CD14-positive monocyte (primary cell): ENCODE measurements around the gene RGS7. TPM values are rescaled to one million over a fixed set of nuclear protein-coding genes. Genes with fewer than 3 reads are reported as not detected.

Source experiments
- DNase-seq, 3 donors: peaks; one replicate each; pipeline ENCODE4 v3.0.0-alpha.2; 2011 to 2022
- H2AFZ ChIP-seq: 2 replicates; pipeline ENCODE4 v1.6.0; 2012; ENCODE audit warnings: mild to moderate bottlenecking, low read depth, low read length, inconsistent platforms; ENCODE audit not compliant: insufficient read depth, poor library complexity, severe bottlenecking
- H3K27ac ChIP-seq, 2 donors: 1 replicate in 1 of 2; 2 replicates in 1 of 2; pipeline ENCODE4 v1.5.1; 2012 to 2013; ENCODE audit warnings: low read length in 2 of 2, control low read depth in 1 of 2, inconsistent platforms in 1 of 2, low read depth in 1 of 2, mild to moderate bottlenecking in 1 of 2
- H3K27me3 ChIP-seq, 2 donors: one replicate each; pipeline versions ENCODE4 v1.6.0 to v1.6.1; 2011 to 2013; ENCODE audit warnings: low read length in 2 of 2; ENCODE audit not compliant: control insufficient read depth in 2 of 2, insufficient read depth in 2 of 2
- H3K36me3 ChIP-seq, 2 donors: replicated peaks in 1 of 2; 1 replicate in 1 of 2; 2 replicates in 1 of 2; pipeline versions ENCODE4 v1.5.1 to v1.6.1; 2012 to 2013; ENCODE audit warnings: low read length in 2 of 2, control low read depth in 1 of 2, inconsistent platforms in 1 of 2, mild to moderate bottlenecking in 1 of 2; ENCODE audit not compliant: insufficient read depth in 2 of 2, control insufficient read depth in 1 of 2
- H3K4me1 ChIP-seq, 2 donors: 1 replicate in 1 of 2; 2 replicates in 1 of 2; pipeline versions ENCODE4 v1.5.1 to v1.6.1; 2012 to 2013; ENCODE audit warnings: low read length in 2 of 2, control low read depth in 1 of 2, inconsistent platforms in 1 of 2, mild to moderate bottlenecking in 1 of 2, moderate library complexity in 1 of 2; ENCODE audit not compliant: insufficient read depth in 2 of 2, control insufficient read depth in 1 of 2
- H3K4me2 ChIP-seq: replicated peaks from 2 replicates; pipeline ENCODE3; 2012; ENCODE audit warnings: low read length, moderate library complexity, mild to moderate bottlenecking; ENCODE audit not compliant: poor library complexity, severe bottlenecking; ENCODE audit errors: extremely low read depth
- H3K4me3 ChIP-seq, 3 experiments: fragments of 200-600 bp in 1 of 3; sonication (generic) in 1 of 3; replicated peaks in 1 of 3; 1 replicate in 2 of 3; 2 replicates in 1 of 3; pipeline ENCODE4 v1.5.1; 2011 to 2013; ENCODE audit warnings: low read length in 3 of 3, mild to moderate bottlenecking in 3 of 3, control low read depth in 2 of 3, low read depth in 2 of 3, inconsistent platforms in 1 of 3, moderate library complexity in 1 of 3
- H3K79me2 ChIP-seq: 2 replicates; pipeline ENCODE4 v1.6.0; 2012; ENCODE audit warnings: mild to moderate bottlenecking, control low read depth, inconsistent platforms, low read length, moderate library complexity; ENCODE audit not compliant: insufficient read depth
- H3K9ac ChIP-seq: 2 replicates; pipeline ENCODE4 v1.6.0; 2017; ENCODE audit warnings: low read length, mild to moderate bottlenecking; ENCODE audit not compliant: insufficient read depth, poor library complexity, severe bottlenecking
- H3K9me3 ChIP-seq, 2 donors: replicated peaks in 1 of 2; 1 replicate in 1 of 2; 2 replicates in 1 of 2; pipeline versions ENCODE4 v1.5.1 to v1.6.1; 2012 to 2013; ENCODE audit warnings: low read length in 2 of 2, control low read depth in 1 of 2; ENCODE audit not compliant: control insufficient read depth in 1 of 2, insufficient read depth in 1 of 2
- H4K20me1 ChIP-seq: 2 replicates; pipeline ENCODE4 v1.6.0; 2012; ENCODE audit warnings: mild to moderate bottlenecking, low read length, control low read depth, moderate library complexity; ENCODE audit not compliant: insufficient read depth
- H3K27ac Mint-ChIP-seq, 7 donors: one replicate each; pipeline ENCODE4 v1.8.0; 2020; ENCODE audit warnings: mild to moderate bottlenecking in 7 of 7, mixed read lengths in 7 of 7, moderate library complexity in 6 of 7, inconsistent platforms in 2 of 7
- H3K27me3 Mint-ChIP-seq, 3 donors: one replicate each; pipeline ENCODE4 v1.8.0; 2021 to 2022; ENCODE audit warnings: low read depth in 3 of 3, mild to moderate bottlenecking in 3 of 3, mixed read lengths in 3 of 3, moderate library complexity in 3 of 3, inconsistent platforms in 1 of 3
- H3K36me3 Mint-ChIP-seq, 2 donors: one replicate each; pipeline ENCODE4 v1.8.0; 2020; ENCODE audit warnings: mixed read lengths in 2 of 2, inconsistent platforms in 1 of 2, mild to moderate bottlenecking in 1 of 2
- H3K4me1 Mint-ChIP-seq: one replicate; pipeline ENCODE4 v1.8.0; 2020; ENCODE audit warnings: mild to moderate bottlenecking, mixed read lengths
- H3K4me3 Mint-ChIP-seq, 2 donors: one replicate each; pipeline ENCODE4 v1.8.0; 2020; ENCODE audit warnings: mild to moderate bottlenecking in 2 of 2, mixed read lengths in 2 of 2, moderate library complexity in 1 of 2
- H3K9me3 Mint-ChIP-seq, 7 donors: one replicate each; pipeline ENCODE4 v1.8.0; 2020 to 2022; ENCODE audit warnings: mixed read lengths in 7 of 7, mild to moderate bottlenecking in 6 of 7, moderate library complexity in 6 of 7, inconsistent platforms in 2 of 7
- WGBS: methylation state at CpG from one replicate; pipeline ENCODE4 v1.1.5; 2013; ENCODE audit warnings: missing lambda C conversion rate; ENCODE audit not compliant: insufficient coverage; 5-methylcytosine and 5-hydroxymethylcytosine counted together
- intact Hi-C, 2 donors: fragments of 100-400 bp; cut with micrococcal nuclease; formaldehyde crosslinking; loops; one replicate each; pipeline versions ENCODE4 v1.15.0 to v1.15.1; 2023
- polyA plus RNA-seq, 3 donors: library from polyadenylated mRNA; depleted of rRNA in 1 of 3; unstranded in 2 of 3; stranded (reverse) in 1 of 3; fragments of 300-500 nt in 2 of 3; fragments of >200 nt in 1 of 3; fragmentation: Illumina TruSeq in 2 of 3; gene quantifications; 1 replicate in 2 of 3; 2 replicates in 1 of 3; pipeline ENCODE4 v1.2.3, GENCODE V29; 2012 to 2021
- TF ChIP-seq, protein P1 (sequence below): fragments of 200-600 bp; IDR thresholded peaks from one replicate; pipeline ENCODE4 v1.8.0; 2022; ENCODE audit warnings: antibody characterized with exemption, mild to moderate bottlenecking

RGS7 gene
- polyA plus RNA-seq, 3 donors: not detected

- Histone ChIP-seq H4K20me1 (no peaks in the 10 kb centered on the region), H3K9me3 (peaks cover 20 to 35% of the 10 kb centered on the region in 2 donors), H3K27me3 (no peaks in the 10 kb centered on the region), H3K36me3 (no peaks in the 10 kb centered on the region), H3K9ac (no peak overlapping the region), H2AFZ (no peak overlapping the region), H3K79me2 (no peaks in the 10 kb centered on the region), H3K4me1 (no peaks in the 10 kb centered on the region), H3K27ac (no peak overlapping the region), H3K4me3 (no peak overlapping the region), H3K4me2 (no peak overlapping the region)
- 100% methylated on average over 2 of the region's 5 CpGs for WGBS
- H3K36me3 Mint-ChIP-seq: no peaks in the 10 kb centered on the region
- H3K27me3 Mint-ChIP-seq: peaks cover 0 to 2% (median 0%) of the 10 kb centered on the region in 3 donors
- TF ChIP-seq, protein P1, sequence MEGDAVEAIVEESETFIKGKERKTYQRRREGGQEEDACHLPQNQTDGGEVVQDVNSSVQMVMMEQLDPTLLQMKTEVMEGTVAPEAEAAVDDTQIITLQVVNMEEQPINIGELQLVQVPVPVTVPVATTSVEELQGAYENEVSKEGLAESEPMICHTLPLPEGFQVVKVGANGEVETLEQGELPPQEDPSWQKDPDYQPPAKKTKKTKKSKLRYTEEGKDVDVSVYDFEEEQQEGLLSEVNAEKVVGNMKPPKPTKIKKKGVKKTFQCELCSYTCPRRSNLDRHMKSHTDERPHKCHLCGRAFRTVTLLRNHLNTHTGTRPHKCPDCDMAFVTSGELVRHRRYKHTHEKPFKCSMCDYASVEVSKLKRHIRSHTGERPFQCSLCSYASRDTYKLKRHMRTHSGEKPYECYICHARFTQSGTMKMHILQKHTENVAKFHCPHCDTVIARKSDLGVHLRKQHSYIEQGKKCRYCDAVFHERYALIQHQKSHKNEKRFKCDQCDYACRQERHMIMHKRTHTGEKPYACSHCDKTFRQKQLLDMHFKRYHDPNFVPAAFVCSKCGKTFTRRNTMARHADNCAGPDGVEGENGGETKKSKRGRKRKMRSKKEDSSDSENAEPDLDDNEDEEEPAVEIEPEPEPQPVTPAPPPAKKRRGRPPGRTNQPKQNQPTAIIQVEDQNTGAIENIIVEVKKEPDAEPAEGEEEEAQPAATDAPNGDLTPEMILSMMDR: no peak
- H3K4me3 Mint-ChIP-seq: no peak overlapping the region
- DNase-seq: no peak
- H3K4me1 Mint-ChIP-seq: no peaks in the 10 kb centered on the region
- intact Hi-C loops: no loop called here
- H3K9me3 Mint-ChIP-seq: peaks cover 4 to 24% (median 14%) of the 10 kb centered on the region in 7 donors
- H3K27ac Mint-ChIP-seq: no peak overlapping the region
Observed at GRCh38 chr1:241275981-241276380, 81.0 kb downstream of the RGS7 start.

DNA sequence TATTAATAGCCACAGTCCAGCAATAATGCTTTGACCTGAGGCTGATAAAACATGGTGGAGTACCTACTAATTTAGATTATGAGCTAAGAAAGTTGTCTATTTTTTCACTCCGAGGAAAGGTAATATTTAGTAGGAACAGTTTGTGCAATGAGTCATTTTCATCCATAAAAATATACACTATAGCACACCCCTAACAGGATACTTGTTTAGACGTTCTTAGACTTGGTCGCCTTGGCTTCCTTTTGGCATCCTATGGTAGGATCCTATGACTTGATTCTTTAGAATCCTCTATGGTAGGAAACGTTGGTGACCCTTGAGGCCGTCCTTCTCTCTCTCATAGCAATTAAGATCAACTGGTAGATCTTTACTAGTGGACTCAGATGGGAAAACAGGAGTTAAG, 81.8 kb downstream of the RGS7 start:
- H3K27ac ChIP-seq: no peak overlapping the region
- H3K4me2 ChIP-seq: no peak overlapping the region
- TF ChIP-seq, protein P1: no peak
- peaks cover 0 to 2% (median 0%) of the 10 kb centered on the region in 3 donors for H3K27me3 Mint-ChIP-seq
- no peaks in the 10 kb centered on the region for H3K79me2 ChIP-seq
- H3K27ac Mint-ChIP-seq: no peak overlapping the region
- H3K4me3 ChIP-seq: no peak overlapping the region
- no peaks in the 10 kb centered on the region for H3K27me3 ChIP-seq
- intact Hi-C loops: no loop called here
- no CpG with 5 or more reads among the region's 5 CpGs for WGBS
- no peaks in the 10 kb centered on the region for H4K20me1 ChIP-seq
- no peaks in the 10 kb centered on the region for H3K4me1 ChIP-seq
- no peaks in the 10 kb centered on the region for H3K36me3 ChIP-seq
- H3K4me3 Mint-ChIP-seq: no peak overlapping the region
- H2AFZ ChIP-seq: no peak overlapping the region
- H3K9me3 Mint-ChIP-seq: peaks cover 4 to 28% (median 14%) of the 10 kb centered on the region in 7 donors
- no peaks in the 10 kb centered on the region for H3K36me3 Mint-ChIP-seq
- peaks cover 20 to 32% of the 10 kb centered on the region in 2 donors for H3K9me3 ChIP-seq
- no peak overlapping the region for H3K9ac ChIP-seq
- H3K4me1 Mint-ChIP-seq: no peaks in the 10 kb centered on the region
- no peak for DNase-seq
